HG03457 (cell line): ENCODE data around the gene RNF123.

ENCODE experiments used
- ATAC-seq: cut with Tn5 transposase; IDR thresholded peaks from one replicate; pipeline ENCODE4 v1.9.1; 2021; ENCODE audit warnings: moderate number of reproducible peaks; ENCODE audit not compliant: unreplicated experiment

Gene RNF123

GRCh38 chr3:49700453-49701128, 11.2 kb downstream of the RNF123 start:
- no peak for ATAC-seq

- no peak for ATAC-seq
Measured at GRCh38 chr3:49701388-49702077, 12.2 kb downstream of the RNF123 start.

- ATAC-seq: no peak
Measured at GRCh38 chr3:49702672-49703071, 13.3 kb downstream of the RNF123 start.

DNA sequence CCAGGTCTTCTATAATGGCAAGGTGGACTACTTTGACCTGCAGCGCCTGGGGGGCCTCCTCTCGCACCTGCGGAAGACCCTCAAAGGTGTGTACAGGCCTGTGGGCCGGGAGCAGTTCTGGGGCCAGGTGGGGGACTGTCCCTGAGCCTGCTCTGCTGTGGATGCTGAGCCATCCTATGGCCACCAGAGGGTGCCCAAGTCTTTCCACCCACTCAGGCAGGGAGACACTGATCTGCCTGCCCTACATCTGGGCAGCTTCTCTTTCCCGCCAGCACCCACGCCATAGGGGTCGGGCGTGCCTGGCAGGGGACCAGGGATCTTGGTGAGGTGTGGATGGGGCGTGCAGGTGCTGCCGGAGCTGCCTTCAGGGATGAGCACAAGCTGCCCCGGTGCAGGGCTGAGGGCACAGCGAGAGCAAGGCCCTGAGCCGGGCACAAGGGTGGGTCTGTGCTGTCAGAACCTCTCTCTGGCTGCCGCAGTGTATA, 14.1 kb downstream of the RNF123 start:
- no peak for ATAC-seq

- no peak for ATAC-seq
Measured at GRCh38 chr3:49703956-49704355, 14.6 kb downstream of the RNF123 start.

- no peak for ATAC-seq
Measured at GRCh38 chr3:49704629-49705028, 15.3 kb downstream of the RNF123 start.

- no peak for ATAC-seq
Measured at GRCh38 chr3:49705390-49705960, 16.1 kb downstream of the RNF123 start.

- ATAC-seq: no peak
Measured at GRCh38 chr3:49706456-49707112, 17.2 kb downstream of the RNF123 start.

DNA sequence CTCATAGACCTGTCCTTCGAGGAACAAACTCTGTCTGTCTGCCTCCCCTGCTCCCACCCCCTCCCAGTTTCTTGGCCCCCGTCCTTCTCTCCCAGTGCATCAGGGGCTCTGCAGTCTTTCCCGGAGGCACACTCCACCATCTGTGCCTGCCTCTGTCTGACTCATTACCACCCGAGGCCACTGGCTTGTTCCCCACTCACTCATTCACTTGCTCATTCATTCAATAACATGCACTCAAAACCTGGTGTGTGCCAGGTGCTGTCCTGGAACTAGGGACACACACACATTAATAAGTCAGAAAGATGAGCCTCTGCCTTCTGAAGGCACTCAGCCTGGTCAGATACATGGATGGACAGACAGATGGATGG, 17.7 kb downstream of the RNF123 start:
- no peak for ATAC-seq

DNA sequence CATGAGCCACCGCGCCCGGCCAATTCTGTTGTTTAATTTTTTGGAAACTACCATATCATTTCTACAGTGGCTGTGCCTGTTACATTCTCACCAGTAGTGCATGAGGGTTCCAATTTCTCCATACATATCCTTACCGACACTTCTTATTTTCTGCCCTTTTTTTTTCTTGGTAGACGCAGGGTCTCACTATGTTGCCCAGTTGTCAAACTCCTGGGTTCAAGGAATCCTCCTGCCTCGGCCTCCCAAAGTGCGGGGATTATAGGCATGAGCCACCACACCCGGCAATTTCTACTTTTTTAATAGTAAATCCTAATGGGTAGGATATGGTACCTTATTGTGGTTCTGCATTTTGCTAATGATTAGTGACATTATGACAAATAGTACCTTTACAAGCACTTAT, 20.5 kb downstream of the RNF123 start:
- no peak for ATAC-seq

- ATAC-seq: no peak
Measured at GRCh38 chr3:49711489-49711888, 22.1 kb downstream of the RNF123 start.

- no peak for ATAC-seq
Measured at GRCh38 chr3:49712166-49712565, 22.8 kb downstream of the RNF123 start.

- ATAC-seq: no peak
Measured at GRCh38 chr3:49712631-49713317, 23.4 kb downstream of the RNF123 start.

GRCh38 chr3:49713336-49714105, 24.2 kb downstream of the RNF123 start:
- no peak for ATAC-seq

- ATAC-seq: no peak
Measured at GRCh38 chr3:49714728-49715550, 25.6 kb downstream of the RNF123 start.

GRCh38 chr3:49715611-49716121, 26.3 kb downstream of the RNF123 start:
- ATAC-seq: no peak

DNA sequence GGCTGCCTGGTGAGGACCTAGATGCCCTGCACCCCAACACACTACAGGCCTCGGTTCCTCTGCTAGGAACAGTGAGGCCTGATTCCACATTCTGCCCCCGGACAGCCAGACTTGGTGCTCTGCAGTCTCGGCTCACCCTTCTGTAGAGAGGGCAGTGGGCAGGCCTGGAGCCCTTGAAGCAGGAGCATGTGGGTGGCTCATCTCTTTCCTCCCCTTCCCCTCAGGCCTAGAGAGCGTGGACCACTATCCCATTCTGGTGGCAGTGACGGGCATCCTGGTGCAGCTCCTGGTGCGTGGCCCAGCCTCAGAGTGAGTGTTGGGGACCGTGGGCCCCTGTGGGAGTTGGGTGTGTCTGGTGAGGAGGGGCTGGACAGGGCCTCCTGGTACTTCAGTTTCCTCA, 26.8 kb downstream of the RNF123 start:
- ATAC-seq: no peak

DNA sequence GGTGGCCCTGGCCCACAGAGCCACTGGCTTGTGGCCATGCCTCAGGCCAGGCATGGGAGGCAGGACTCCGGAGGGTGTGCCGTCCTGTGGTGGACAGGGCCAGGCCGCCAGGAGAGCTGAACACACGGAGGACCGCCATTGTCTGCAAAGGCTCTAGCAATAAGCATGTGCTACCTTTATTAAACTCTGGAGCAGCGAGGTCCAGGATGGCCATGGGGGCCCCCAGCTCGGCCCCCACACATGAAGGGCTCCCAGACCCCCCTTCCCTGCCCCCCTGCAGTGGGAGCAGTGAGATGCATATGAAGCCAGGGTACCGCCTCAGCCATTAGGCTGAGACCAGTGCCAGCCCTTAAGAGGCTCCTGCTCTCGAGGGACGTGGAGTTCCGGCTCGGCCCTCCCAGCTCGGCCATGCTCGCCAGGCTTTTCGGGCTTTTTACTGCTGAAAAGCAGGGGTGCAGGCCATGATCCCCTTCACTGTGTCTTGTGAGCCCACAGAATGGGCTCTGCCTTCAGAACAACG, 27.4 kb downstream of the RNF123 start:
- ATAC-seq: no peak
